ENCODE data around the gene PDZD11.
"Not testable (repeated sequence)": the region's sequence is repeated elsewhere in the genome, so short reads cannot be mapped to it uniquely, and the experiment has no call there.

Gene PDZD11

GRCh38 chrX:70257423-70258288, 32.1 kb downstream of the PDZD11 start:
- in situ Hi-C loops (cut with MboI; ENCODE audit: low sequenced_read_pairs), result no loop called here

DNA sequence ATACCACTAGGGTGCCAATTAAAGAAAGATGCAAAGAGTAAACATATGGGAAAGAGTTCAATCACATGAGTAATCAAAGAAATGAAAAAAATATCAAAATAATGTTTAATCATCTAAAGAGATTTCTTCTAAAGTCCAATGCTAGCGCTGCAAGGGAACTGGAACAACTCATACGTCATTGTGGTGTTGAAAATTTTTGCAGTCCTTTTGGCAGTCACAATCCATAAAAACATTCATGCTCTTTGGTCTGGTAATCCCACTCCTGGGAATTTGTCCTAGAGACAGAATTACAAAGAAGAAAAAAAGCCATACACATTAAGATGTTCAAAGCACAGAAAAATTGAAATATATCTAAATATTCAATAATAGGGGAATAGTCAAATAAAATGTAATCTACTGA, 34.3 kb downstream of the PDZD11 start:
- in situ Hi-C loops (cut with MboI; ENCODE audit: low sequenced_read_pairs), result no loop called here

GRCh38 chrX:70254909-70255308, 34.8 kb downstream of the PDZD11 start:
- in situ Hi-C loops (cut with MboI; ENCODE audit: low sequenced_read_pairs), result no loop called here

DNA sequence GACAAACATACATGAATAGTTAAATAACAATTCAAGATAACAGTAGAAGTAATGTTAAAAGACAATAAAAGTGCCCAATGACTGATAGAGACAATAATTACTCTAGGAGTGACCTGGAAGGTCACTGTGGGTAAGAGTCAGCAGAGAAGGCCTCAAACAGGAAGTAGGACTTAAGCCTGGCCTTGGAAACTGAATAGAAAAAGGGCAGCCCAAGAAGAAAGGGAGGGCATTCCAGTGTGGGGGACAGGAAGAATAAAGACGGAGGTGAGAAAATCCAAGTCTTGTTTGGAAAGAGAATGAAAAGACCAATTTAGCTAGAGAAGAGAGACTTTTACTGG, 35.7 kb downstream of the PDZD11 start:
- in situ Hi-C loops (cut with MboI; ENCODE audit: low sequenced_read_pairs), result no loop called here

GRCh38 chrX:70253377-70254062, 36.2 kb downstream of the PDZD11 start:
- in situ Hi-C loops (cut with MboI; ENCODE audit: low sequenced_read_pairs), result no loop called here

DNA sequence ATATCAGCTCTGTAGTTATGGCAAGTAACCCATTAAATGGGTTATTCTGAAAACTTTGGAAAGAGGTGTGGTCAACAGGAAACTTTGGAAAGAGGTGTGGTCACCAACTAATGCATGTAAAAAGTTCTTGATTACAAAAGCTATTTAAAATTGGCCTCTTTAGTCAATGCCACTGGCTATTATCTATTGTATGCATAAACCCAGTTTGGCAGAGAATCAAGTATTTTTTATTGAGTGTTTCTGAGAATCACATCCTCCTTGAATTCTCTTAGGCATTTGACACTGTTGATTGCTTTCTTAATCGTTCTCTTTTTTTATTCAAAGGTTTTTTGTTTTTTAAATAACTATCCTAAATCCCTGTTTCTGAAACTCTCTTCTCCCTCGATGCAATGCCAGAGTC, 37.2 kb downstream of the PDZD11 start:
- in situ Hi-C loops (cut with MboI; ENCODE audit: low sequenced_read_pairs), result no loop called here

GRCh38 chrX:70247252-70247651, 42.5 kb downstream of the PDZD11 start:
- in situ Hi-C loops (cut with MboI; ENCODE audit: low sequenced_read_pairs), result no loop called here

- in situ Hi-C loops (cut with MboI; ENCODE audit: low sequenced_read_pairs), result no loop called here
Measured at GRCh38 chrX:70244881-70245280, 44.8 kb downstream of the PDZD11 start.

DNA sequence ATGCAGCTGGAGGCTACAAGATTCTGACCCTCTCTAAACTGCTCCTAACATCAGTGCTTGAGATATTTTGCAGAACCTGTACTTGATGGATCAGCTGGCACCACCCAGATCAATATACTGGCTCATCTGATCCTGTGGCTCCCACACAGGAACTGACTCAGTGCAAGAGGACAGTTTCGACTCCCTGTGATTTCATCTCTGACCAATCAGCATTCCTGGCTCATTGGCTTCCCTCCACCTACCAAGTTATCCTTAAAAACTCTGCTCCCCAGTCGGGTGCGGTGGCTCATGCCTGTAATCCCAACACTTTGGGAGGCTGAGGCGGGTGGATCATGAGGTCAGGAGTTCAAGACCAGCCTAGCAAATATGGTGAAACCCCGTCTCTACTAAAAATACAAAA, 46.1 kb downstream of the PDZD11 start:
- in situ Hi-C loops (cut with MboI; ENCODE audit: low sequenced_read_pairs), result not testable (repeated sequence)

GRCh38 chrX:70241501-70241900, 48.2 kb downstream of the PDZD11 start:
- in situ Hi-C loops (cut with MboI; ENCODE audit: low sequenced_read_pairs), result no loop called here

- in situ Hi-C loops (cut with MboI; ENCODE audit: low sequenced_read_pairs), result no loop called here
Measured at GRCh38 chrX:70240751-70241150, 49.0 kb downstream of the PDZD11 start.

All from HL-60/S4 treated with retinoic acid at 250 ng/mL for 4 days and 3 days (cell line).